Rectal smooth muscle tissue (tissue), 1 donor: ENCODE results near the gene AKAP17A.
"Not testable (repeated sequence)": the region's sequence is repeated elsewhere in the genome, so short reads cannot be mapped to it uniquely, and the experiment has no call there.

Experiments used
- H3K27ac ChIP-seq: one replicate; pipeline ENCODE4 v1.7.0; 2013; ENCODE audit warnings: low read depth, low read length, inconsistent platforms
- H3K27me3 ChIP-seq: one replicate; pipeline ENCODE4 v1.7.0; 2013; ENCODE audit warnings: low read length; ENCODE audit not compliant: control insufficient read depth, insufficient read depth
- H3K36me3 ChIP-seq: one replicate; pipeline ENCODE4 v1.7.0; 2013; ENCODE audit warnings: low read length; ENCODE audit not compliant: control insufficient read depth, insufficient read depth
- H3K4me1 ChIP-seq: one replicate; pipeline ENCODE4 v1.7.0; 2013; ENCODE audit warnings: low read length; ENCODE audit not compliant: control insufficient read depth, insufficient read depth
- H3K4me3 ChIP-seq: one replicate; pipeline ENCODE4 v1.7.0; 2013; ENCODE audit warnings: low read length
- H3K9ac ChIP-seq: one replicate; pipeline ENCODE4 v1.7.0; 2013; ENCODE audit warnings: low read length

The AKAP17A gene

DNA sequence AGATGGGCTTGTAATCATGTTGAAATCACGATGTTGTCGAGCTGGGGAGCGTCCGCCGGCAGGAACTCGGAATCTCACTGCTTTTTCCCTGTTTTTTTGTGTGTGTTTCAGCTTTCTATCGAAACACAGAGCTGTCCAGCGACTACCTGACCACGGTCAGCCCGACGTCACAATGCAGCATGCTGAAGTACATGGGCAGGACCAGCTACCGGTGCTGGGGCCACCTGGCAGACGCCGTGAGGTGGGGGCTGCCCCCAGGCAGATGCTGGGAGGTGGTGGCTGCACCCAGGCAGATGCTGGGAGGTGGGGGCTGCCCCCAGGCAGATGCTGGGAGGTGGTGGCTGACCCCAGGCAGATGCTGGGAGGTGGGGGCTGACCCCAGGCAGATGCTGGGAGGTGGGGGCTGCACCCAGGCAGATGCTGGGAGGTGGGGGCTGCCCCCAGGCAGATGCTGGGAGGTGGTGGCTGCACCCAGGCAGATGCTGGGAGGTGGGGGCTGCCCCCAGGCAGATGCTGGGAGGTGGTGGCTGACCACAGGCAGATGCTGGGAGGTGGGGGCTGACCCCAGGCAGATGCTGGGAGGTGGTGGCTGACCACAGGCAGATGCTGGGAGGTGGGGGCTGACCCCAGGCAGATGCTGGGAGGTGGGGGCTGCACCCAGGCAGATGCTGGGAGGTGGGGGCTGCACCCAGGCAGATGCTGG is 32.9 kb downstream of the AKAP17A start:
- H3K27me3 ChIP-seq, H3K36me3 ChIP-seq, H3K4me3 ChIP-seq, H3K4me1 ChIP-seq, H3K9ac ChIP-seq, H3K27ac ChIP-seq: not testable (repeated sequence)

DNA sequence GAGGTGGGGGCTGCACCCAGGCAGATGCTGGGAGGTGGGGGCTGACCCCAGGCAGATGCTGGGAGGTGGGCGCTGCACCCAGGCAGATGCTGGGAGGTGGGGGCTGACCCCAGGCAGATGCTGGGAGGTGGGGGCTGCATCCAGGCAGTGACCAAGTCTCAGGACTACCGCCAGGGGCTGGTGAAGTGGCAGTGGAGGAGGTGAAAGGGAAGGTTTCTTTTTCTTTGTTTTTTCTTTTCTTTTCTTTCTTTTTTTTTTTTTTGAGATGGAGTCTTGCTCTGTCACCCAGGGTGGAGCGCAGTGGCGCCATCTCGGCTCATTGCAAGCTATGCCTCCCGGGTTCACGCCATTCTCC is 33.4 kb downstream of the AKAP17A start:
- not testable (repeated sequence) for H3K27me3 ChIP-seq, H3K4me1 ChIP-seq, H3K27ac ChIP-seq, H3K4me3 ChIP-seq, H3K9ac ChIP-seq, H3K36me3 ChIP-seq

DNA sequence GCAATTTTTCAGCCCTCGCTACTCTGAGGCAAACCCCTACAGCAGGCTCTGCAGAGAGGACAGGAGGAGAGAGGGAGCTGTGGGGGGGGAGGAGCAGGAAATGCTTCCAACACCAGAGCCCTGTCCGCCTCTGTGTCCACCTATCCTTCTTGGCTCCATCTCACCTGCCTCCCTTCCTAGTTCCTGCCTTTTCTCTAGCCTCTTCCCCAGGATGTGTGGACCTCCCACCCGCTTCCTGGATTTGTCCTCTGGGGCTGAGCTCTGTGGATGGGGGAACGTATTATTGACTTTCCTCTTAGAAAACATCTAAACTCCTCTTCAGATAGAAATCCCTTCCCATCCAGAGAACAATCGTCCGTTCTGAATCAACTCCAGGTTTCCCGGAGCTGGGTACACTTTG is 37.8 kb downstream of the AKAP17A start:
- no peak overlapping the region for H3K4me3 ChIP-seq
- H3K4me1 ChIP-seq = no peaks in the 10 kb centered on the region
- no peaks in the 10 kb centered on the region for H3K27me3 ChIP-seq
- H3K27ac ChIP-seq = no peak overlapping the region
- H3K9ac ChIP-seq = no peak overlapping the region
- no peaks in the 10 kb centered on the region for H3K36me3 ChIP-seq

DNA sequence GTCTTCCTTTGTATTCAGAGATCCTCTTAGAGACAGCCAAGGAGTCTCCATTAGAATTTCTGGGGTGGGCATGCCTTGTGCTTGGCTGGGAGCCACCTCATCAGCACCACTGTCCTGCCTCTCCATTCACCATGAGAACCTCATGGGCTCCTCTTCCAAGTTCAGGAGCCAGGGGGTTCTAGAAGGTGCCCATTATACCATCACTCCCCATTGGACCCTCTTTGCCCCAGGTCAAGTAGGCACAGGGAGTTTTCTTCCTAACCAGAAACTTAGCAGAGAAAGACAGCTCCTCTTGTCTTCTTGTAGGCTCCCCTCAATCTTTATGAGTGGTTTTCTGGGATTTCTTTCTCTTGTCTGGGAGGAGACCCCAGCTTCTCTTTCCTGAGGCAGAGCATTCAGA is 54.6 kb downstream of the AKAP17A start:
- H3K9ac ChIP-seq = no peak overlapping the region
- no peaks in the 10 kb centered on the region for H3K4me1 ChIP-seq
- no peaks in the 10 kb centered on the region for H3K36me3 ChIP-seq
- H3K27me3 ChIP-seq = no peaks in the 10 kb centered on the region
- H3K27ac ChIP-seq = no peak overlapping the region
- H3K4me3 ChIP-seq = no peak overlapping the region

DNA sequence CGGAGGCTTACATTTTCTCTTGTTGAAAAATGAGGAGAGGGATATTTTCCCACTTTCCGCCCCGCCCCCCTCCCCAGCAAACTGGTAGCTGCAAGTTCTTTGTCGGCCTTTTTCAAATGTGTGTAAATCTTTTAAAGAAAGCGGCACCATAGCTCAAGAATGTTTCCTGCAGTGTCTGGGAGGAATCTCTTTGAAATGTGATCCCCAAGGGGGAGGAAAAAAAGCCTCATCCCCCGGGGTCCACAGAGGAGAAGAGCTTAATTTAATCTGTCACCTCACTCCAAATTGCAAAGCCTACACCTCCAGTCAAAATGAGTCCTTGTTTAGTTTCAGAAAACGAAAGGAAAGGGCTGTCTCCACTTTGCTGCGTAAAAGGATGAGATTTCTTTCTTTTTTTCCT is 58.2 kb downstream of the AKAP17A start:
- Histone ChIP-seq H3K36me3 (no peaks in the 10 kb centered on the region), H3K27ac (no peak overlapping the region), H3K27me3 (no peaks in the 10 kb centered on the region), H3K4me3 (no peak overlapping the region), H3K4me1 (no peaks in the 10 kb centered on the region), H3K9ac (no peak overlapping the region)
